Stimulated activated naive CD8-positive, alpha-beta T cell treated with anti-CD3 and anti-CD28 coated beads, Interleukin-15, amount 100 ng/mL, for 72 hours (primary cell): ENCODE data around the gene DMD.

ENCODE experiments used
- ATAC-seq: fragments of 150-1000 bp; cut with Tn5 transposase; 2 replicates; pipeline ENCODE4 v1.10.0; 2021; ENCODE audit warnings: mild to moderate bottlenecking, moderate library complexity
- DNase-seq, 2 donors: peaks; one replicate each; pipeline ENCODE4 v3.0.0; 2021 to 2022
- H3K27ac Mint-ChIP-seq, 2 donors: one replicate each; pipeline ENCODE4 v1.8.0; 2022; ENCODE audit warnings: mild to moderate bottlenecking in 2 of 2, mixed read lengths in 2 of 2, moderate library complexity in 2 of 2
- H3K27me3 Mint-ChIP-seq: one replicate; pipeline ENCODE4 v1.8.0; 2022; ENCODE audit warnings: mixed read lengths
- H3K4me1 Mint-ChIP-seq: one replicate; pipeline ENCODE4 v1.8.0; 2022; ENCODE audit warnings: mild to moderate bottlenecking, mixed read lengths
- H3K4me3 Mint-ChIP-seq, 2 donors: one replicate each; pipeline ENCODE4 v1.8.0; 2022; ENCODE audit warnings: mild to moderate bottlenecking in 2 of 2, mixed read lengths in 2 of 2, moderate library complexity in 1 of 2
- H3K9me3 Mint-ChIP-seq, 2 donors: one replicate each; pipeline ENCODE4 v1.8.0; 2022; ENCODE audit warnings: mixed read lengths in 2 of 2

The DMD gene

DNA sequence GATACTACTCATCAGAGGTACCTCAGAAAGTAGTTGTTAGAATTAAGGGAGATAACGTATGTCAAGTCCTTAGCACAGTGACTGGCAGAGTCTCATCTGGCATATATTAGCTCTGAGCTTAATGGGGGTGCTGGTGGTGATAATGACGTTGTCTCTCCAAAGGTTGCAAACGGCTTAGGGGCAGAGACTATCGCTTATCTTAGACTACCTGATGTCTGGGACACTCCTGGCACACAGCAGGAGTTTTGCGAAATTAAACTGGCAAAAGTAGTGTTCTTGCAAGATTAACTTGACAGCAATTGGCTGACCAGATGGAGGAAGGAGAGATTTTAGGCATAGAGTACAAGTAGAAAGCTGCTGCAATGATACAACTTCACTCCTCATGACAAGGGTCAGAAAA, 1839.4 kb downstream of the DMD start:
- H3K9me3 Mint-ChIP-seq, result no peaks in the 10 kb centered on the region
- H3K4me1 Mint-ChIP-seq, result no peaks in the 10 kb centered on the region
- H3K4me3 Mint-ChIP-seq, result no peak overlapping the region
- no peak overlapping the region for H3K27ac Mint-ChIP-seq
- DNase-seq, result no peak
- H3K27me3 Mint-ChIP-seq, result no peaks in the 10 kb centered on the region
- no peak for ATAC-seq

DNA sequence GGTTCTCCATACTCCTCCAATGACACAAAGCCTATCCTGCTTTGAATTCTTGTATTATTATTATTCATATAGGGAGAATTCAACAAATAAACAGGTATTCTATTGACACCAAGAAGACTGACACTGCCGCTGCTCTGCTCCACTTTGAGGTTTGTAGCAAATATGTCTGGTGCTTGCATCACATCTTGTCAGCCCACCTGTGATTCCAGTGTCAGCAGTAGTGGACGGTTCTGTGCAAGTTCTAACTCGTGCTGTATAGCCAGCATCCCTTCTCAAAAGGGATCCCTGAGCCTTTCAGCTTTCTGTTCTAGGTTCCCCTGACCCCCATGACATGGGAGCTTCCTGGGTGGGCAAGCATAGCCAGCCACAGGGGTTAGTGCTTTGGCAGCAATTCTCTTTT, 1843.5 kb downstream of the DMD start:
- no peak for ATAC-seq
- H3K27me3 Mint-ChIP-seq, result no peaks in the 10 kb centered on the region

DNA sequence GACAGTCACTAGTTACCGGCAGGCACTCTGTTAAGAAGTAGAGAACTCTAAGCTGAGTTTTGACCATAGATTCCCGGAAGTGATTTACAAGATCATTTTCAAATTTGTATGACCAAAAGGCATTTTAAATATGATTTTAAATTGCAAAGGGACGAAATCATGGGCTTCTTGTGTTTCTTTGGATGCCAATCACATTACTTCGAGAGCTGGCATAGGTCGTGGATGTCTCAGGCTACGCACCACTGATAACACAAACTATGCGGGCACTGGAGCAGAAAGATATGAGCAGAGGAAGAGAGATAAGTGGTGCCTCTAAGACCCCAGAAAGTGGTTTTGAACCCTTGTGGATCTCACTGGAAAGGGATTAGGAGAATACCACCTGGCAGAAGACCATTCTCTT, 1845.3 kb downstream of the DMD start:
- ATAC-seq, result no peak
- Mint-ChIP-seq H3K27ac (no peak overlapping the region), H3K4me3 (no peak overlapping the region), H3K9me3 (no peaks in the 10 kb centered on the region), H3K27me3 (no peaks in the 10 kb centered on the region), H3K4me1 (no peaks in the 10 kb centered on the region)
- no peak for DNase-seq

More for the DNA sequence above, 1843.5 kb downstream of the DMD start:
- H3K4me3 Mint-ChIP-seq, result no peak overlapping the region
- H3K4me1 Mint-ChIP-seq, result no peaks in the 10 kb centered on the region
- DNase-seq, result no peak
- no peaks in the 10 kb centered on the region for H3K9me3 Mint-ChIP-seq
- no peak overlapping the region for H3K27ac Mint-ChIP-seq

DNA sequence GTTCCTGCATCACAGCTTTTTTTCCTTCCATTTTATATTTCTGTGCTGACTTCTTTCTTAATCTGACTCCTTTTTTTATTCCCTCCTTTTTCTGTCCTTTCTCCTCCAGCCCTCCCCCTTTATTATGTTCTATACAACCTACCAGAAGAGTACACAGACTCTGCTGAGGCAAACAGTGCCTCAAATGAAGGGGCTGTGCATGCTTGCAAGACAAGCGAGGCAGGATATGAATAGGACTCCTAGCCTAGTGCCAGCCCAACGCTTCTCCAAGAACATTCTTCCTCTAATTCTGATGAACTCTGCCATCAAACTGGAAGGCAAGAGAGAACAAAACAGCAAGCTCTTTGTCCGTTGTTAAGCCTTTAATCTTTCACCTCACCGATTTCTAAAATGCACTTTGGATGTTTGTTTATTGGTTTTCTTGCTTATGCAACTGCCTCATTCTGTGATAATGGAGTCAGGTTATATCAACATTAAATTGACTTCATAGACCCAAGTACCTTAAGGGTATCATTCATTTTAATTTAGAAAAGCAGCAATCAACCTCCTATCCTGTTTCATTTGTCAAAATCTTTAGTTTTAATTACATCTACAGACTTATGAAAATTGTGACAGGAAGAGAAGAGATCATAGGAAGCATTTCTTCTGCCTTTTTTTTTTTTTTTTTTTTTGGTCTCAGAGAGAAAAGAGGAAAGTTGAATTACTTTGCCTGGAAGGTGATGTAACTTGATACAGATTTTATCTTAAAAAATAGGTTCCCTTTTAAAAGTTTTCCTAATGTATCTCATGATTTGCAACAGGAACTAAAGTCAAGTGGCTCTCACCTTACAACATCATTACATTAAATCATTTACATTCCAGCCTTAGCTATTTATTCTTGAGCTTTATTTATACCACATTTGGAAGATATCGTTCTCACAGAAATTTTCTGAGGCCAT, 1854.8 kb downstream of the DMD start:
- ATAC-seq, result no peak
- DNase-seq, result no peak
- H3K4me3 Mint-ChIP-seq, result no peak overlapping the region
- no peaks in the 10 kb centered on the region for H3K9me3 Mint-ChIP-seq
- H3K27me3 Mint-ChIP-seq, result peaks cover 6% of the 10 kb centered on the region
- no peak overlapping the region for H3K27ac Mint-ChIP-seq
- H3K4me1 Mint-ChIP-seq, result no peaks in the 10 kb centered on the region

DNA sequence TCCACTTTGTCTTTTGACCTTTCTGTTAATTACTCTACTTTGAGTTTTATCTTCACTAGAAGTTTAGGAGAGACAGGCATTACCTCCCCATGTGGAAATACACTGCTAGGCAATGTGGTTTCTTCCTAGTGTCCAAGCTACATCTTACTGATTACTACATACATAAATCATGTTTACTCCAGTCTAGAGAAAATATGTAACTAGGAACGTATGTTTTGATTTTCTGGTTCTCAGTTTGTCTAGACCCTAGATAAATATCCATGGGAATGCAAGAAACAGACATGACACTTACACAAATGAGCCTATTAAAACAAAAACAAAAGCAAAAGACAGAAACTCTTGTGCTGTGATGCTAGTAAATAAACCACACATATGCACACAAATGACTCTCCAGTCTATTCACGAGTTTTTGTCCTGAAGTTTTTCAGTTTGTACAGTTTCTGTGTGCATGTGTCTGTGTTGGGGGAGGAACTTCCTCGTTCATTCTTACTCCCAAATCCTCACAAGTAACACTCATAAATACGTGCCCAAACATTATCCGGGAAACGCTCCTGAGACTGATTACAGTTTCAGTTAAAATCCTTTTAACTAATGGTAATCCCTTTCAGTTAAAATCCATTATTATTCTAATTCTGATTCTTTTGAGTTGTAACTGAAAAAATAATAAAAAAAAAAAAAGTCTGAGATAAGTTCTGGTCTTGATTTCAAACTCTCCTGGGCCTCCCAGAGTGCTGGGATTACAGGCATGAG, 1856.0 kb downstream of the DMD start:
- no peak overlapping the region for H3K27ac Mint-ChIP-seq
- H3K27me3 Mint-ChIP-seq, result peaks cover 6% of the 10 kb centered on the region
- H3K9me3 Mint-ChIP-seq, result no peaks in the 10 kb centered on the region
- DNase-seq (no peak), ATAC-seq (no peak)
- H3K4me3 Mint-ChIP-seq, result no peak overlapping the region
- H3K4me1 Mint-ChIP-seq, result no peaks in the 10 kb centered on the region

DNA sequence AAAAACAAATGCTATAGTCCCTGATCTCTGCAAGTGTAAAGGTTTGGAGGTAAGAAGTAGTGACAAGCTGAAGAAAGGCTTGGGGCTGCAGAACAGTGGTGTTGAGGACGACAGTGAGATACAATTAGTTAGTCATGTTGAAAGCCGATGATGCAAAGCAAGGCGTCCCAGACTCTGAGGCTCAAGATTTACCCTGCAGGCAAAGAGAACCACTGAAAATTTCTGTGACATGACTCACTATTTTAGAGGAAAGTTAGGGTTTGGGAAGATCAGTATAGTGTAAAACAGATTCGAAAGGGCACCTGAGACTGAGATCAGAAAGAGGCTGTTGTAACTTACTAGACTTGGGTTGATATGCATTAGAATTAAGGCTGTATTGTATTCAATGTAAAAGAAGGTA, 1858.3 kb downstream of the DMD start:
- Mint-ChIP-seq H3K4me1 (no peaks in the 10 kb centered on the region), H3K27me3 (peaks cover 6% of the 10 kb centered on the region)
- no peak for ATAC-seq

DNA sequence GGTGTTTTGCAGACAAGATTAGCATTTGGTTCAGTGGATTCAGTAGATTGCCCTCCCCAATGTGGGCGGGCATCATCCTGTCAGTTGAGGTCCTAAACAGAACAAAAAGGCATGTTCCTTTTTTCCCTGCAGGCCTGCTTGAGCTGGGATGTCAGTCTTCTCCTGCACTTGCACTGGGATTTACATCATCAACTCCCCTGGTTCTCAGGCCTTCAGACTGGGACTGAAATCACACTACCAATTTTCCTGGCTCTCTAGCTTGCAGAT, 1860.6 kb downstream of the DMD start:
- no peak overlapping the region for H3K4me3 Mint-ChIP-seq
- ATAC-seq, result no peak
- no peak for DNase-seq
- no peak overlapping the region for H3K27ac Mint-ChIP-seq
- no peaks in the 10 kb centered on the region for H3K9me3 Mint-ChIP-seq
- no peaks in the 10 kb centered on the region for H3K27me3 Mint-ChIP-seq
- H3K4me1 Mint-ChIP-seq, result no peaks in the 10 kb centered on the region

More for the DNA sequence above, 1858.3 kb downstream of the DMD start:
- no peak overlapping the region for H3K27ac Mint-ChIP-seq
- H3K9me3 Mint-ChIP-seq, result no peaks in the 10 kb centered on the region
- H3K4me3 Mint-ChIP-seq, result no peak overlapping the region
- DNase-seq, result no peak

DNA sequence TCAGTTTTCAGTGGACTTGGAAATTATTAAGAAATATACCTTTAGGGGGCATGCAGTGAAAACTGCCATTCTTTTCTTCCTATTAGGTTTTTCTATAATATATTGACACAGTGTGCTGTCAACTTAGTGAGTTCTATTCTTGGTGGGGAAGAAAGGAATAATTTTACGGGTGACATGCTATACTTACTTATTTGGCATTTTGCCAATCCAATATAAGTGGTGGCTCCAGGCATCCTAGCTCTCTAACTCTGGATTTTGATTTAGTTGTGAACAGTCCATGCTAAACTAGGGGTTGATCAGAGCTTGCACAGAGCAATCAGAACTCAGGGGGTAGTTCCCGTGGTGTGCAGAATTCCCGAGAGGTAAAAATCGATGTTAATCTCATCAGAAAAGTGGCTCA, 1861.8 kb downstream of the DMD start:
- H3K9me3 Mint-ChIP-seq, result no peaks in the 10 kb centered on the region
- no peaks in the 10 kb centered on the region for H3K27me3 Mint-ChIP-seq
- ATAC-seq (no peak), DNase-seq (no peak)
- H3K27ac Mint-ChIP-seq, result no peak overlapping the region
- H3K4me1 Mint-ChIP-seq, result no peaks in the 10 kb centered on the region
- no peak overlapping the region for H3K4me3 Mint-ChIP-seq

DNA sequence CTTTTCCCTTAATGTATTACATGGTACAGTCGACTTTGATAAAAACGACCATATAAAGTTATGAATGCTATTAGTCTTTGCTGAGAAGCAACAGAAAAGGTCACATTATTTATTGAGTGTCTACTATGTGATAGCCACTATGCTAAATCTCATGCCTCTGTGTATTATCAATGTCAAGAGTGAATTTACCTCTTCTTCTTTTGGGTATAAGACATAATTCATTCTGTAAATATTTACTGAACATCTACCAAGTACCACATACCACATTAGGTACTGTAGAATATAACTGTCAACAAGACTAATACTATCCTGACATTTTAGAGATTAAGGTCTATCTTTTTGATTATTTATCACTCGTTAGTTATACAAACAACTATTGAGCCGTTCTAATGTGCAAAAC, 1870.8 kb downstream of the DMD start:
- H3K27ac Mint-ChIP-seq, result no peak overlapping the region

DNA sequence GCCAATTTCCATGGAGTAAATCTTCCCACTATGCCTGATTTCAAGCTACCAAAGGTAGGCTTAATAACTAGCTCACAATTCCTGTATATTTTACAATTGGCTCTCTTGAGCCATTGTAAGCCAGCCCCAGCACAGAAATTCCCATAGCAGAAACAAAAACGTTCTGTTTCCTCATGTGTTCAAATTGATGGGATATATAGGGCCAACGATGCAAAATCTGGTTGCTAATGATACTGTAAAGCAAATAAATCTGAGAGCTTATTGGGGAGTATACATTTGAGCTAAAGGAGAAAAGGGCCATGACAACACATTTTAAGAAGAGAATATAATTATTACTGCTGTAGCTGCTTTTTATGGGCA, 1872.4 kb downstream of the DMD start:
- Mint-ChIP-seq H3K4me3 (no peak overlapping the region), H3K4me1 (no peaks in the 10 kb centered on the region), H3K9me3 (no peaks in the 10 kb centered on the region), H3K27me3 (no peaks in the 10 kb centered on the region), H3K27ac (no peak overlapping the region)
- DNase-seq (no peak), ATAC-seq (no peak)

More for the DNA sequence above, 1870.8 kb downstream of the DMD start:
- Mint-ChIP-seq H3K4me3 (no peak overlapping the region), H3K27me3 (no peaks in the 10 kb centered on the region), H3K4me1 (no peaks in the 10 kb centered on the region), H3K9me3 (no peaks in the 10 kb centered on the region)
- DNase-seq (no peak), ATAC-seq (no peak)

DNA sequence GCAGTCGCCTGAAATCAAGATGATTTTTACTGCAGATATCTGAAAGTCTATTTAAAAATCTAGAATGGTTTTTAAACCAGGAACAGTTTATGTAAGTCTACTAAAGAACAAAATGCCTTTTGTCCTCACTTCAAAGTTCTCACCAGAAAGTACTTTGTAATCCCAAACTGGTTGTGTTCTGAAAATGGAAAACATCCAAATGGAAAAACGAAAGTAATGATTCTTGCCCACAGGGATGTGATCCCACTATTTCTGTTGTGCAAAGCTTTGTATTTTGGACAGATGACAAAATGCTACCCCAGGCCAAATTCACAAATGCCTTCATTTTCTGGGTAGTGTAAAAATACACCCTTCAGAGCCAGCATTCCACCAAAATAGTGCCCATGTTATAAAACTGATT, 1874.0 kb downstream of the DMD start:
- Mint-ChIP-seq H3K4me1 (no peaks in the 10 kb centered on the region), H3K27ac (no peak overlapping the region), H3K27me3 (no peaks in the 10 kb centered on the region), H3K4me3 (no peak overlapping the region), H3K9me3 (no peaks in the 10 kb centered on the region)
- ATAC-seq, result no peak
- DNase-seq, result no peak

DNA sequence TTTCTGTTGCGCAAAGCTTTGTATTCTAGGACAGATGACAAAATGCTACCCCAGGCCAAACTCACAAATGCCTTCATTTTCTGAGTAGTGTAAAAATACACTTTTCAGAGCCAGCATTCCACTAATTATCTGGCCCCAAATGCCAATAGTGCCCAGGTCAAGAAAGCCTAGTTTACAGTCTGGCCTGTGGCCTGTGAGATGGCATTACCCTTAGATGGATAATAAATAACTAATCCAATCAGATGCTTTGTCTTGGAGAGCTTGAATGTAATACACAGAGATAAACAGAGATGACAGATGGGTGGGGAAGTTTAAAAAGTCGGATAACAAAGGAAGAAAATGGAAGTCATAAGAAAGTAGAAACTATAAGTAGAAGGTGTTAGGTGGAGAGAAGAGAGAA, 1874.9 kb downstream of the DMD start:
- Mint-ChIP-seq H3K27me3 (no peaks in the 10 kb centered on the region), H3K4me3 (no peak overlapping the region), H3K4me1 (no peaks in the 10 kb centered on the region), H3K27ac (no peak overlapping the region), H3K9me3 (no peaks in the 10 kb centered on the region)
- DNase-seq, result no peak
- no peak for ATAC-seq

DNA sequence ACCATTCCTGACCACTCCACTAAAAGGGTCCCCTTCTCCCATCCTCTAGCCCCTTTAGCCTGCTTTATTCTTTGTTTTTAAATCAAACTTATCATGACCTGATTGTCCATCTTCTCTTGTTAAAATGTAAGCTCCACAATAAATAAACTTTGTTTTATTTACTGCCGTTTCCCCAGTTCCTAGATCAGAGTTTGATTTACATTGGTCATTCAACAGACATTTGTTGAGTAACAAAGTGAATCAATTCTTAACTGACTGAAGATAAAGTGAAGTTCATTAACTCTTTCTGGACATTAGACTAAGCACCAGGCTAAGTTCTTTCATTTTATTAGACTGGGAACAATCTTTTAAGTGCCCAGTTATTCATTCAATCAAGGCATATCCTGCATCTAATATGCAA, 1876.4 kb downstream of the DMD start:
- no peaks in the 10 kb centered on the region for H3K9me3 Mint-ChIP-seq
- ATAC-seq (no peak), DNase-seq (no peak)
- H3K4me1 Mint-ChIP-seq, result no peaks in the 10 kb centered on the region
- no peak overlapping the region for H3K4me3 Mint-ChIP-seq
- no peaks in the 10 kb centered on the region for H3K27me3 Mint-ChIP-seq
- H3K27ac Mint-ChIP-seq, result no peak overlapping the region

DNA sequence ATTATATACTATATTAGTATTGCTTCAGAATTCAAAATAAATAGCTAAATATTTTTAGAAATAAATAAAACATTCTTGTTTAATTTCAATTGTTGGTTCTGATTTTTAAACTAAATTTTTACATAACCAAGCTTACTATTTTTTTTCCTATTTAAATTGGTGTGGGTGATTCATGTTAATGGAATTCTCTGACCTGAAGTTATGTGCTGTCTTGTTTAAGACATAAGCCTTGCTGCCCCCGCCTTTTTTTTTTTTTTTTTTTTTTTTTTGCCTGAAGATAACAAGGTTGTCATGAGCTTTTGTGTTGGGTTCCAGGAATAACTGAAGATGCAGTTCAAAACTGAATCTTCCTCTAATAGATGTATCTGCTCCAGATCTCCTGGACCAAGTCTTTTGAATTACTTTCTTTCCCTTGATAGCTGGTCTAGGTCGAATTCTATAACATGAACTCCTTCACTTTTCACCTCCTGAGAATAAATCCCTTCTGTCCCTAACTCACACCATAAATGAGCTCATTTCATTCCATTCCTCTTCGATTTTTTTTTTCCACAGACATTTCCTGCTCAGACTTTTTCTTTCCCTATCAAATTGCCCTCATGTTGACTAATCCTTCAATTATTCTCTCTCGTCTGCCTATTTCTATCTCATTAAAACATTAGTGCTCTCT, 1878.1 kb downstream of the DMD start:
- H3K4me1 Mint-ChIP-seq, result no peaks in the 10 kb centered on the region
- DNase-seq (no peak), ATAC-seq (no peak)
- no peak overlapping the region for H3K27ac Mint-ChIP-seq
- no peaks in the 10 kb centered on the region for H3K9me3 Mint-ChIP-seq
- no peaks in the 10 kb centered on the region for H3K27me3 Mint-ChIP-seq
- H3K4me3 Mint-ChIP-seq, result no peak overlapping the region

DNA sequence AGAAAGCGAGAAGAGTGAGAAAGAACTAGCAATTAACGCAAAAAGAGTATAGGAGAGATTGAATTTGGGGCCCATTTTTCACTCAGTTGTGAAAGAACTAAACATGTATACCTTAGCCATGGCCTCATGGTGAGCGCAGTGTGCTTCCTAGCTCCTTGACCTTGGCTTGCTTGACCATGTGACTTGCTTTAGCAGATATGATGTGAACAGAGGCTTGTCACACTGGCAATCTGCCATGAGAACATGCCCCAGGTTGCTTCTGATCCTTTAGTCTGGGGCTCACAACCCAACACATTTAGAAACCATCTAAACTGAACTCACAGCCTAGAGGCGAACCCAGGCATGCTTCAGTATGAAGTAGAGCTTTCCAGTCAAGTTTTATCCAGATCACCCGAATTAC, 1879.4 kb downstream of the DMD start:
- H3K9me3 Mint-ChIP-seq, result no peaks in the 10 kb centered on the region
- DNase-seq (no peak), ATAC-seq (no peak)
- no peaks in the 10 kb centered on the region for H3K4me1 Mint-ChIP-seq
- H3K27ac Mint-ChIP-seq, result no peak overlapping the region
- H3K4me3 Mint-ChIP-seq, result no peak overlapping the region
- H3K27me3 Mint-ChIP-seq, result no peaks in the 10 kb centered on the region

DNA sequence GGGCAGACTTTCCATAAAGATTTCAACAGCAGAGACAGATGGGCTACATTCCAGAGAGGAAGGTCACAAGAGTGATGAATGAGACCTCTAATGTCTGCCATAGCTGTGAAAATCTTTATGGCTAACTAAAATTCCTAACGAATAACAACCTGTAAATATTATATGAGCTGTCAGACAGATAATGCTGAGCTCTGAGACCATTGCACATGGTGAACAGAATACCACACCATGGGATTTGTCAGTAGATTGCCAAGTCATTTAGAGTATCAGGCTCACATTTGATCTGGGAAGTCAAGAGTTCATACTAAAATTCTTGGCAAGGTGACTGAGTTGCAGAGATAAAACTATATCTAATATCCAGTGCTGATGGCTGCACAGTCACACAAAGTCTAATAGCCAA, 1880.3 kb downstream of the DMD start:
- Mint-ChIP-seq H3K27ac (no peak overlapping the region), H3K4me1 (no peaks in the 10 kb centered on the region), H3K4me3 (no peak overlapping the region), H3K9me3 (no peaks in the 10 kb centered on the region), H3K27me3 (no peaks in the 10 kb centered on the region)
- no peak for DNase-seq
- no peak for ATAC-seq
